ENCODE data around the gene HOXA6.

The HOXA6 gene

DNA sequence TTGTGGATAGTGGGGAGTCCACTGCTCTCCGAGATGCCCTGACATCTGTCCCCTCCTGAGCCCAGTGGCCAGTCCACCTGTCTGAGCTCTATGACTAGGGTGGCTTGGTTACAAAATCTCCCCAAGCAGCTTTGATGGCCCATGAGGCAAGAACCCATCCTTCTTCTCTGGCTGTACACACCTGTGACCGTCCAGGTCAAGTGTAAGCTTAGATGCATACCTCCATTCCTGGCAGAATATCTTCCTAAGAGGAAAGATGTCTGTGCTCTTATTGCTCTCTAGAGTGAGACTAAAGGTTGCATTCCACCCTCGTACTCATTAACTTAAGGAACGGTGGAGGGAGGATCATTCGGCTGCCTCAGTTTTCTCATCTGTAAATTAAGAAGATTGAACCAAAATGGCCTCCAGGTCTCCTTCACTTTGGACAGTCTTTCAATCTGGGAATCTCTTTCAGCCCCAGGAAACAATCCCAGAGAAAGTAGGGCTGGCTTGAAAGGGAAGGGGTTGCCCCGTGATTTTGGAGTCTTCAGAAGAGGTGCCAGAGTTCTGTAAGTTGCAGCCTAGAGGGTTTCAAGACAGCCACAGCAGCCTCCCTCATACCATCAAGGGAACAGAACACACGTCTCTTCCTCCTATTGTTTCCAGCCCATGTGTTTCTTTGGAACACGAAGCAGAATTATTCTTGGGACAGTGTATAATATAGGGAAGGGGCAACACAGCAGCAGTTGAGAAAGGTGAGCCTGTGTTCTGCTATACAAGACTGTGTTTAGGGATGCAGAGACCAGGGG lies 22.5 kb downstream of the HOXA6 start:
- no peak for DNase-seq (ENCODE audit: low read depth in 2 of 3, low spot score in 1 of 3)

DNA sequence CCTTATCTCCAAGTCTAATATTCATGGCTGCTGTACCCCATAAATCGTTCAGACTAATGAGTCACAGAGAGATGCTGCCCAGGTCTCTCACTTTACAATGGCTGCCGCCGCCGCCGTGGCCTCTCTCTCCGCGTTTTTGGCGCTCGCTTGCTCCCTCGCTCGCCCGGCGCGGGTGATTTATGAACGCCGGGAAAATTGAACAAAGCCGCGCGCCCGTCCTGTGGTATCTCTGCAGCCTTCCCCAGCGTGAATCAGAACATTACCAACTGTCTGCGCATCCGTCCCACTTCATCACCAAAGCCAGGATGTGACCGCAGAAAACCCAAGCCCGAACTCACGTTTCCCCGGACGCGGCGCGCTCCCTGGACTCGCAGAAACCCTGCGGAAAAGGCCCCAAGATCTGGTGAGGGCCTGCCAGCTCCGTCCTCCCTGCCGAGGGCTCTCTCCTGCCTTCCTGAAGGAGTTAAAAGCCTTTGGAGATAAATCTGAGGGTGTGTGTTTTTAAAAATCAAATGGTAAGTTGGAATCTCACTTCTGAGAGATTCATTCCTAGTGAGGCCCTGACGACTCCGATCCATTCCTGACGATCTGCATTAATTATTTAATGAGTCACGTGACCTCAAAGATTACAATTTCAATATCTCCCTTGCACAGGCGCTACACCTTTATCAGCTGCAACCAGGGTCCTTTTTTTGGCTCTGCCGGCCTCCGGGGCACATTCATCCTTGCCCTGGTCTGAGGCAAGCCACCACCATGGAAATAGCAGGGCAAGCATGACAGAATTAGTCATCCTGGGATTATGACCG lies 23.3 kb downstream of the HOXA6 start:
- no peak for DNase-seq (ENCODE audit: low read depth in 2 of 3, low spot score in 1 of 3)

DNA sequence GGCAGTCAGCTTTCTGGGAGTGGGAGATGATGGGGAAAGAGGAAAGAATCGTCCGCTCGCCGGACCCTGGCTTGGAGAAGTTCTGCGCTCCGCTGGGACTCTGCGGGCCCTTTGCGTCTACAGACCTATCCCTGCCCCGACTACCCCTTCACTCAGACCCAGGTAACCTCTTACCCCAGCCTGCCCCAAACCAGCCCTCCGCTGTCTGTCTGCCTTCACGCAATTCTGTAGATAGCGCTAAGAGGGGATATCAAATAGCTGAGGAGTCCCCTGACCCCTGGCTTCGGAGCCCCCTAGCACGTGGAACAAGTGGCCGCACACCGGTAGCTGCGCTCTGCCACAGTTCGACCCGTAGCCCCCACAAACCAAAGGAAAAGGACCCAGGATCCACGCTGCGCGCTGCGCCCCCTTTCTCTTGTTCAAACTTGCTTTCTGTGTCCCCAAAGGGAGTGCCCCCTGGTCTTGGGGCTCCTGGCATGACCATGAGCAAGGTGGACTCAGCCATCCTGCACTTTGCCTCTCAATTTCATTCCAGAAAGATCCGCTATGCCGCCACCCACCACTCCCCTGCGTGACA lies 24.0 kb downstream of the HOXA6 start:
- DNase-seq (ENCODE audit: low read depth in 2 of 3, low spot score in 1 of 3), result no peak

DNA sequence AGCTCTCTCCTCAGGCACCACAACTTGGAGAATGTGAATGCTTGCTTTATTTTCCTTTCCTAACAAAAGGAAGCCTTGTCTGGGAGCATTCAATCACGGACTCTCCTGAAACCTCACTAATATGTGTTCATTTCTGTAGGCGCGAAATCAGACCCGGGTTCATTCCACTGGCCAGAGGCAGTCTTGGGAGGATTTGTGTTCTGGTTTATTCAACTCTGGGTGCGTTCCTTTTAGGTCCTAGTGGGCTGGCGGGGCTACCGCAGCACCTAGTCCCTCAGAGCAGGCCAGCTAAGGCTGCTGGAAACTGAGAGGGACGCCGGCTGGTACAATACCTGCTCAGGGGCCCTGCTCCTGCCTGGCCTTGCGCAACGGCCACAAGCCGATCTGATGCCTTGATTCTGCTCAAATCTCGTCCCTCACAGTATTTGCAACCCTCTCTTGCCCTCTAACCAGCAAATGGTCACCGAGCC lies 24.5 kb downstream of the HOXA6 start:
- no peak for DNase-seq (ENCODE audit: low read depth in 2 of 3, low spot score in 1 of 3)

DNA sequence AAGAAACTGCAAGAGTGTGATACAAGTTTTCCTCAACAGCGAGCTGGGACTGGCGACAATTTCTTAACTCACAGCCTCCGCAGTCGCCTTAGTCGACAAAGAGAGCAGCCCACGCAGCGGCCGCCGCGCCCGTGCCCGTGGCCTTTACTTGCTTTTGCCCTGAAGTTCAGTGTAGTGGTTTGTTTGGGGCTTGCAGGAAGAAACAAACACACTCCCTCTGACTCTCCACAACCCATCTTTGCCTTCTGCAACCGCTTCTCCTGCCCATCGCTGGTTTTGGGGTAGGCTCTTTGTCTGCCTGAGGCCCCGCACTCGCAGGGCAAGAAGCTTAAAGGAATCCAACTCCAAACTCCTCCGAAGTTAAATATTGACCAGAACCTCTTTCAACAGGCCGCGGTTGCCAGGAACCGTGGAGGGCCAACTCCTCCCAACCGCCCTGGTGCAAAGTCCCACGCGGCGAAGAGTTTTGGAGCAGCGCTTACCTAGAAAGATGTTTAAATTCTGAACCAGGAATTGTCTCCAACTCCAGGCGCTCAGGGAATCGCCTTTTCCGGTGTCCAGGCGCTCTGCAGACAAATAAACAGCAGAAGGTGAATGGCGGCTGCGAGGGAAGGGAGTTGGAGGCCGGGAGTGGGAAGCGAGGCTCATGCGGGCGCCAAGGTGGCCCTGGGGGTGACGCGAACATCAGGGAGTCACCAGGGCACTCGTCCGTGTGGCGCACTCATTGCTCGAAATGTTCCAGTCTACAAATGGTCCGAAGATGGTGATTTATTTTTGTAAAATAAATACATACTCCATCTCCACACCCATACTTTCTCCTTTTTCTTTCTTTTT lies 25.3 kb downstream of the HOXA6 start:
- DNase-seq (ENCODE audit: low read depth in 2 of 3, low spot score in 1 of 3), result no peak

DNA sequence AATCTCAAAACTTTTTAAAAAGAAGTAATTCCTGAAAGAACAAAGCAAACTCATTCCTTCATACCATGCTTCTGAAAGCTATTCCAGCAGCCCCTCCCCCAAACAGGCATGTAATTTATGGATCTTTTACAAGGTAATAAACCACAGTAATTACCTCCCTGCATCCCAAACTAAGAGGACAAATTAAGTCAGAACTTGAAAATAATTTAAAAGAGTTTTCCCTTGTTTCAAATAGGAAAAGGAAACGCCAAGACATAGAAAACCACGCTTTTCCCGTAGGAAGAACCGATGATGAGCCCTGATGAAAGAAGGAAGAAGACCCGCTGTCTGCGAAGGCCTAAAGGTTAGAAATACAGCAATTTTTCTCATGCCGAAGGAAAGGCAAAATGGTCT lies 25.9 kb downstream of the HOXA6 start:
- no peak for DNase-seq (ENCODE audit: low read depth in 2 of 3, low spot score in 1 of 3)

DNA sequence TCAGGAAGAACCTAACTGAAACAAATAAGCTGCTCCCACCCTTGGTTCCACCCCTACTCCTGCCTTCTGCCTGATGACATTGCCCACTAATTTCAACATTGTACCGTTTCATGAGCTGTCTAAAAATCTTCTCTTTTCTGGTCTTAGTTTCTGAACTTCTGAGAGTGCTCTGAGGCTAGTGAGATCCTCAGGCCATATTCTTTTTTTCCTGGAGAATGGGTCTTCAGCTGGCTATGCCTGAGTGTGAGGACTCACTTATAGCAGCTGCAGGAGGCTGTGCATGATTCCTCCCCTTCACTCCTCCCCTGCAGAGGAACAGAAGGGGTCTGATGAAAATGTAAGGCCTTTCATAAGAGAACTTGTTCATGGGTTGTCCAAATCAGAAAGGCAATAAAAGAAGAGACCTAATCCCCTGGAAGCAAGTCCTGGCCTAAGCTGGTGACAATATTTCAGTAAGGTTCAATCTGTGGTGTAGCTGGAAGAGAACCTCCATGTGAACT lies 28.1 kb downstream of the HOXA6 start:
- no peak for DNase-seq (ENCODE audit: low read depth in 2 of 3, low spot score in 1 of 3)

DNA sequence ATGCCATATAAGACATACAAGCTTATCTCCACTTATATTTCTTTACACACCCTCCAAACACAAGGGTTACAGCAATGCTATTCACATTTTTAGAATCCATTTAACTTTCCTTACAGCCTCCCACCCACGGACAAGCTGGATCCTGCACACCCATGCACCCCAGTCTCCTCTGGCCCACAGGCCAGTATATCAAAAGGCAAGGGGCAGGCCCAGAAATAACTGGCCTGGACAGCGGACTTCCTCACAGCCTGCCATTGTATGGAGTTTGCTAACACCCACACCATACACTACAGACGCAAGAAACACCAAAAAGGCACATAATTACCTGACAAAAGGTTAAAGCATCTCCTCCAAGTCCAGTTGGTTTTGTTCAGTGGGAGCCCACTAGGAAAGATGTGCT lies 29.0 kb downstream of the HOXA6 start:
- DNase-seq (ENCODE audit: low read depth in 2 of 3, low spot score in 1 of 3), result no peak

DNA sequence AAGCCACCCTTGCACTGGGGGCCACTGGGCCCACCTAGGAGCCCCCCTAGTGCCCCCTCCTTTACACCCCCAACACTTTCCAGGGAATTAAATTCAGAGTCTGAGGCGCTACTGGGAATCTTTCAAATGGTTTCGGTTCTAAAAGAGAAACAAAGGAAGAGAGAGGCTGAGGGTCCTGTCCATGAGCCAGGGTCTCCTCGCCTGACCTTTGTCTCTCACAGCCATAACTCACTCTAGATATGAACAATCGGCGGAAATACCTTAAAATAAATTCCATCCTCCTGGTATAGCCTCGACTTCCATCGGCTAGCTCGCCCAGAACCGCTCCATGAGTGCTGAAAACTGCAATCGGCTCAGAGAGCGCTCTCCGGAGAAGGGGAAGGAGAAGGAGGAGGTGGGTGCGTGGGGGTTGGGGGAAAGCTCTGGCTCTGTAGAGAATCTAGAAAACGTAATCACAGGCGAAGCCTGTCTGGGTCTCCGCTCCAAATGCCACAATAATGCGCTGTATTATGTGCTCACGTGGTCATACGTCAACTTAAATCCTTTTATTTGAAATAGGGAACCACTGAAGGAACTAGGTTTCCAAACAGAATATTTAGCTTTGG lies 29.6 kb downstream of the HOXA6 start:
- DNase-seq (ENCODE audit: low read depth in 2 of 3, low spot score in 1 of 3), result no peak

DNA sequence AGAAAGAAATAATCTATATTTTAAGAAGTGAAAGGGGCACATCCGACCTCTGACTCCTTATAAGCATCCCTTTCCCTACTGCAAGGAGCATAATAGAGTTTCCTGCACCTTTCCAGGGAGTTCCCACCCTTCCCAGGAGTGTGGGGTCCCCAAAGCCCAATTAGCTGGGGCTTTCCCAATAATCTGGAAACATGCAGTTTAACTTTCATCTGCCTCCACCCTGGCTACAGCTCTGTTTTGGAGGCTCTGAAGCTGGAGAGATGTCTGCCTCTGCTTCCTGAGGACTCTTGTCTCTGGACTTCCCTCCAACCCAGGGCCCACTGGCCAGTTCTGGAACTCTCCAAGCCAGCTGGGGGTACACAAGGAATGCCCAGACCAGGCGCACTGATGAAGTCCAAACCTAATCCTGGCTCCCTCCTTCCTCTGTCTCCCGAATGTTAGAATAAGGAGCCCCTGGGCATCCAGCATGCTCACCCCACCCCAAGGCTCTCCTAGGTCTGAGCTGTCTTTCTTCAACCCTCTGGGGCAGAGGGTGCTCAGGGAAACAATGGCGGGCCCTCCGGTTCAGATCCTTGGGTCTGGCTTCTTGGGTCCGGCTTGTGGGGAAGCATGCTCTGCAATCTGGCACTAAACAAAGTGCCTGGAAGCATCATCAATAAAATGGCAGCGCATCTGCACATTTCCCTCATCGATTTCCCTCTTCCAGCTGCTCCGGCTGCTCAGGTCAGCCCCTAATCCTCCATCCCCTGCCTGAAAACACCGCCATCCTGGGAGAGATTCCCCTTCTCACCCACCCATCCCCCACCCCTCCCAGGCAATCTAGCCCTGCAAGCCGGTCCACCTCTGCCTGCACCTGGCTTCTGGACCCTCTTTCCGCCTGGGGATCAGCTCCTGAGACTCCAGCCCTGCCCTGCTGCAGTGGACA lies 30.4 kb downstream of the HOXA6 start:
- no peak for DNase-seq (ENCODE audit: low read depth in 2 of 3, low spot score in 1 of 3)

DNA sequence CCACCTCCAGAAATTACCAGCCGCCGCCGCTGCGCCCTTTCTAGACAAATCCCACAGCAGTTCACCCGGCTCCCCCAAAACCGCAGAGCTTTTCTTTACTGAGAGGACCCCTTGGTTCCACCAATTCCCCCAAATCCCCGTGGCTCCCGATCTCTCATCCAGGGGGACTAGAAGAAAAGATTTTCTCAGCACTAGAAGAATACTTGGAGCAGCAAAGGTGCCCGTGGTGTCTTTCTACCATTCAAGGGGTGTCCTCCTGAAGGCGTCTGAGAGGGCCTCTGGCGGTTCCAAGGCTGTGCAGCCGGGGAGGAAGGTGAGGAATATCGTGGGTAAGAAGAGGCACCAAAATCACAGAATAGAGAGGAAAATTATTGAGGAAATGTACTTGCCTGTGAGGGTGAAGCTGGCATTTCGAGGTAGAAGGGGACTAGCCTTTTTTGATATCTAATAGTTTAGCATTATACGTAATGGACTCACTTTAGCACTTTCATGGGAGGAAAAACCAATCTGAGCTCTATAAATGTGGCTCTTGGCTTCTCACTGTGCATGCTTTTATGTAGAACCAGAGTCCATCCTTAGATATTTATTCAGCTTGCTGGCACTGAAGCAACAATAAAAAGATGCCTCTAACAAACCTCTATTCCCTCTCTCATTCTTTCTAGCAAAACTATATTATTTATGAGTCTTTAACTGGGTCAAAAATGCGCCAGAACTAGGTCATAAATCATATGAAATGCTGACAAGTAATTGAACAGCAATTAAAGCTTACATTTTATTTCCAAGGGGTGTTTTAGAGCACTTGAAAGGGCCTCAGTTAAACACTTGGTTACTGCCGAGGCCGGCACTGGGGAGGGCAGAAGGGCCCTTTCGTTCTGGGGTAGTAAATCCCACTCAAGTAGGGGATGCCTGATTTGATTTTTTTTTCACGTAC lies 31.3 kb downstream of the HOXA6 start:
- no peak for DNase-seq (ENCODE audit: low read depth in 2 of 3, low spot score in 1 of 3)

DNA sequence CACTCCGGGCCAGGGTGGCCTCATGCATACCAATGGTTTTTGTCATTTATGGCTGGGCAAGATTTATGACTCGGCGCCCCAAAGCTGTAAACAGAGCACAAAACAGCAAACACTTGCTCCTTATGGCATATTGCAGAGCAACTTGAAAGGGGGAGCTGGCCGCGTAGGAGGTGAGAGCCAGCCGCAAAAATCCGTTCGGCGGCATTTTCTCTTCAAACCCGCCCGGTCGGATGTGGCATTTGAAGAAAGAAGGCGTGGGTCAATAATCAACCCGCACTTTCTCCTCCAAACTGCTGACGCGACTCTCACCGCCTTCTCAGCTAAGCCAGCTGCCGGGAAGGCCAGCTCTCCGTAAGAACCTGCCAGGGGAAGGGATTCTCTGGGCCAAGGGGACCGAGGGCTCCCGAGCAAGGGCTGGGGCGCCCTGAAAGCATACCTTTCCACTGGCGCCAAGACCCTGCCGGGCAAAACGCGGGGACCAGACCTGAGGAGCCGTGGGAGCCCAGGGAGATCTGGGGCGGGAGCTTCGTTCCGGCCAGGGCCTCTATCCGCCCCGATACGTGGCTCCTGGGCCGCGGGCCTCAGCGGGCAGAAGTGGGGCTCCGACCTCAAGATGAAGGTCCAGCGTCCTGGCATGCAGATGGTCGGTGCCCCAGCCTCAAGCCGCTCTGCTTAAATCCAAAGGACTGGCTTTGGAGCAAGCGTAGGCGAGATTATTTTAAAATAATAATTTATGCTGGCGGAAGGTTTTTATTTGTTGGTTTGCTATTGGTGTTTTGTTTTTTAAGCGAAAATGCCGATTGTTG lies 32.1 kb downstream of the HOXA6 start:
- DNase-seq (ENCODE audit: low read depth in 2 of 3, low spot score in 1 of 3), result no peak

DNA sequence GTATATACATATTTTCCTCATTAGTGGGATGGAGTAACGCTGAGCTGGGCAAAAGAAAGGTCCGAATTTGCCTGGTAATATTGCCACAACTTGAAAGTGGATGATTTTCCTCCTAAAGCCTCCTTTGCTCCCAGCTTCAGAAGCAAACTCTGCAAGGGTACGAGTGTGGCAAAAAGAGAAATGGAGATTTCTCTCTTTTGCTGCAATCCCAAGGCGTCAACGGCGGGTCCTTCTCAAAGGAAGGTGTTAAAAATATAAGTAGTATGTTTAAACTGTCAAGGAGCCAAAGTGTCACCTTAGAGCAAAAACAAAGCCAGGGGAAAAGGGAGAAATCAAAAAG lies 32.7 kb downstream of the HOXA6 start:
- DNase-seq (ENCODE audit: low read depth in 2 of 3, low spot score in 1 of 3), result no peak

DNA sequence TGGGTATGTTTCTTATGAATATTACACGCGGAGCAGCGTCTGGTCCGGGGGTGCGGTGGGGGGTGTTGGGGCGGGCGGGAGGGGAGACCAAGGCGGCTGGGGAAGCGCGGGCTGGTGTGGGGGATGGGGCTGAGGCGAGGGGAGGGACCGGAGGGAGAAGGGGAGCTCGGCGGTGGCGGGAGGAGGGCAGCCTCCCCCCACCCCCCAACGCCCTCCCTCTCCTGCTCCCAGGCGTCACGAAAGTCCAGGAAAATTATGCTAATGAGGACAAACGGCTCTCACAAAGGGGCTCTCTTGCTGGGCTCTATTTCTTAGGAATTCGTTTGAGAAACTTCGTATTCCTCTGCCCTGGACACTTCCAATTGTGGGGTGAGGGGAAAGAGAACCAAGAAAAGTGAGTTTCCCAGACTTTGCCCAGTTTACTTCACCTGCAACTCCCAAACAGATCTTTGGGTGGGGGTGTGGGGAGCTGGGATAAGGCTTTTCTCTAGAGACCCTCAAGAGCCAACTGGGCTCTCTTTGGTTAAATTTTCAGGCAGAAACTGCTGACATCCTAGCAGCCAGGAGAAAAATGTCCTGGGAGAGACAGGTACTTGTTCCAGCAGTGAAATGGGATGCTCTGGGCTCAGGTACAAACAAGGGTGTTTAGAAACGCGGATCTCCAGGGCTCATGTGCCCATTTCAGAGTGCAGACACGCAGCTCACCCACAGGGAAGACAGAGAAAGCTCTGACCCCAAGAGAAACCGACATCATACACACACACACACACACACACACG lies 33.4 kb downstream of the HOXA6 start:
- no peak for DNase-seq (ENCODE audit: low read depth in 2 of 3, low spot score in 1 of 3)

DNA sequence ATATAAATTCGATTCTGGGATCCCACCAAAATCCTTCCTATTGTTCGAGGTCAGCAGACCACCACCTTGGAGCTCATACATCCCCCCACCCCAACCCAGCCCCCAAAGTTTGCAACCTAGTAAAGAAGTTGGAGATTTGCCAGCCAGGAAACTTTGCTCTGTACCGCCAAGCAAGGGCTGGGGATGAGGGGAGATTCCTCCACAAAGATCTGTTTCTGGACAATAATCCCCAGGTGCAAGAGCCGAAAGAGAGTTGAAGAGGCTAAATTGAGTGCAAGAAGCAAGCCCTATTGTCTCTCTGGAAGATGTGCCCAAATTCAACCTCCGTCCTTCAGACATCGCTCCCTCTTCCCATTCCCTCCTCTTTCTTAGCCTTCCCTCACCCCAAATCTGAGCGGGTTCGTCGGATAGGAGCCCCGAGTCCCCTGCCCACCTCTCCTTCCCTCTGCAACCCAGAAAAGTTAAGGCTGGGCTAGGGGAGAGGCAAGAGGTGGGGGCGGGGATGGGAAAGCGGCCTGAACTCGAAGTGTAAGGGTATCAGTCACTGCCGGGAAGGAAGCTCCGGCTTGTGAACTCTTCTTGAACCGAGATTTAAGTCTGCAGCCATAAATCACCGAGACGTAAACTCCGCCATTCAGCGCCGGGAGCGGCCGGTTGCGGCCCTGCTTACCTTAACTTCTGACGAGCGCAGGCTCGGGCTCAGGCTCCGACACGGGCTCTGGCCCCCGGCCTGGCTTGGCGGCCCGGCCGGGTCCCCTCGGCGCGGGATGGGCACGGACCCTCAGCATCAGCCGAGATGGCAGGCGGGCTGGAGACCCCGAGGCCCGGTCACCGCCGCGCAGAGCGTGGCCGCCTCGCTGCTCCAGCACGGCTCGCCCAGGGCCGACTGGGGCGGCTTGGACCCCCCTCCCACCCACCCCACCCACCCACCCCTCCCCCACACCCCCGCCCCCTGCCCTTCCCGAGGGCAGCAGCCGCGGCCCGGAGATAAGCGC lies 34.3 kb downstream of the HOXA6 start:
- no peak for DNase-seq (ENCODE audit: low read depth in 2 of 3, low spot score in 1 of 3)

DNA sequence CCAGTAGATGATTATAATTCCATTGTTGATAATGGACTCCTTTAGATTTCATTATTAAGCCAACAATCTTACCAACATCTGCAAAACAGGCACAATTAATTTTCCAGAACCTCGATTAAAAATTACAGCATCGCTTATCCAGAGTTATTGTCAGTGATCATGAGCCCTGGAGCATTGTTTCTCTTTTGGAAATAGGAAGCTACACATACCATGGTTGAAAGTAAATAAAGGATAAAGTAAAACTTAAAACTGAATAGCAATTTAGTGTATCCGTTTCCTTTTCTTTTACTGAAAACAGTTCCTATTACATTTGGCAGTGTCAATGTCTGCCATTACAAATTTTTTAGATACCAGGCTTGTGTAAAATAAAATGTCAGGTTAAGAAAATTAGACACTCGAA lies 35.2 kb downstream of the HOXA6 start:
- no peak for DNase-seq (ENCODE audit: low read depth in 2 of 3, low spot score in 1 of 3)

Data from stimulated activated CD4-positive, alpha-beta T cell treated with anti-CD3 and anti-CD28 coated beads, Interleukin-12 subunit alpha, Interleukin-12 subunit beta, amount 100 ng/mL, for 48 hours (primary cell).